Inferior parietal cortex (tissue), 1 donor: ENCODE measurements around the gene CEL.
"Not testable (repeated sequence)": the region's sequence is repeated elsewhere in the genome, so short reads cannot be mapped to it uniquely, and the experiment has no call there.

Experiments used
- DNase-seq: peaks from one replicate; pipeline ENCODE4 v3.0.0-alpha.2; 2016; ENCODE audit errors: extremely low spot score

CEL gene

GRCh38 chr9:133064241-133065069, 2.7 kb downstream of the CEL start:
- DNase-seq = no peak

GRCh38 chr9:133065070-133065388, 3.2 kb downstream of the CEL start:
- no peak for DNase-seq

GRCh38 chr9:133066181-133066983, 4.6 kb downstream of the CEL start:
- DNase-seq = no peak

GRCh38 chr9:133067006-133067405, 5.2 kb downstream of the CEL start:
- DNase-seq = no peak

- DNase-seq = no peak
These were observed 6.0 kb downstream of the CEL start for GRCh38 chr9:133067813-133068212.

GRCh38 chr9:133068431-133068830, 6.7 kb downstream of the CEL start:
- DNase-seq = not testable (repeated sequence)

GRCh38 chr9:133070500-133070961, 8.8 kb downstream of the CEL start:
- DNase-seq = not testable (repeated sequence)

- DNase-seq = not testable (repeated sequence)
These were observed 9.2 kb downstream of the CEL start for GRCh38 chr9:133070985-133071384.

GRCh38 chr9:133071484-133072150, 9.8 kb downstream of the CEL start:
- no peak for DNase-seq

- not testable (repeated sequence) for DNase-seq
These were observed 10.4 kb downstream of the CEL start for GRCh38 chr9:133072210-133072609.

GRCh38 chr9:133073086-133074014, 11.6 kb downstream of the CEL start:
- DNase-seq = no peak

- no peak for DNase-seq
These were observed 12.4 kb downstream of the CEL start for GRCh38 chr9:133074111-133074651.

- no peak for DNase-seq
These were observed 14.3 kb downstream of the CEL start for GRCh38 chr9:133075925-133076630.

- DNase-seq = no peak
These were observed 14.9 kb downstream of the CEL start for GRCh38 chr9:133076691-133077090.

- DNase-seq = no peak
These were observed 16.7 kb downstream of the CEL start for GRCh38 chr9:133078486-133078885.

GRCh38 chr9:133080161-133080560, 18.4 kb downstream of the CEL start:
- DNase-seq = no peak

- not testable (repeated sequence) for DNase-seq
These were observed 19.3 kb downstream of the CEL start for GRCh38 chr9:133080786-133081779.

GRCh38 chr9:133081957-133082644, 20.3 kb downstream of the CEL start:
- not testable (repeated sequence) for DNase-seq
